GM19023 (cell line): ENCODE data around the gene EXOC4.

Source experiments
- ATAC-seq: cut with Tn5 transposase; IDR thresholded peaks from one replicate; pipeline ENCODE4 v1.9.1; 2021; ENCODE audit warnings: mild to moderate bottlenecking, moderate library complexity; ENCODE audit not compliant: unreplicated experiment

Gene EXOC4

GRCh38 chr7:133739817-133740216 lies 486.9 kb downstream of the EXOC4 start:
- ATAC-seq = no peak

DNA sequence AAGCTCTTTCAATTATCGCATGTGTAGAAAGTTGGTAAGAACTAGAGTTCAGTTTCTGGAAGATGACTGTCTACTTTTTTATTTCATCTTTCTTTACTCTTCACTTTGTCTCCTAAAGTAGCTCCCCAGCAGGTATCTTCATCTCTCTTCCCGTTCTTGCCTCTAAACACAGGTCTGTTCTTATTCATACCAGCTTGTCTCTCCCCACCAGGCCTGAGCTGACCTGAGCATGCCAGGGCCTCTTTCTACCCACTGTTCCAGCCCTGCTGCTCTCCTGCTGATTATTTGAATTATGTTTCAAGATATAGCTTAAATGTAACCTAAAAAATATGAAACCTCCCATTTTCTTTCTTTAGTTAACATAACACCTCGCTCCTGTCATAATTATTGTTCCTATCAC lies 488.2 kb downstream of the EXOC4 start:
- no peak for ATAC-seq

- no peak for ATAC-seq
Observed at GRCh38 chr7:133741703-133742102, 488.8 kb downstream of the EXOC4 start.

GRCh38 chr7:133742709-133743538 lies 490.0 kb downstream of the EXOC4 start:
- no peak for ATAC-seq

DNA sequence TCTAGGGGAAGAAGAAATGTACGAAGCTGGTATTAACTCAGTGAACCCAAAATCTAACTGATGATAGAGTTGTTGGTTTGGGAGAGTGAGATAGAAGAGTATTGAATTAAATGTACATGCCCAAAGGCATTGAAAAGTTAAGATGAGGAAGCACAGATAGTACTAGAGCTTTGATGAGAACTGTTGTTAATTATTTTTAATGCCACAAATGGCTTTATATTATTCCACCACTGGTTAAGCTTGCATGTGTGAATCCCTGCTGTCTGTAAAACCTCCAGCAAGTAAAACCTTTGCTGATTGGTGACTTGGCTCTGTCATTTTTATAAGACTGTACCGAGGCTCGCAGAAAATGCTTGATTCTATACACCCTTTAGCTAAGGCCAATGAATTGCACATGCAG lies 491.6 kb downstream of the EXOC4 start:
- no peak for ATAC-seq

- no peak for ATAC-seq
Observed at GRCh38 chr7:133746305-133746704, 493.4 kb downstream of the EXOC4 start.

DNA sequence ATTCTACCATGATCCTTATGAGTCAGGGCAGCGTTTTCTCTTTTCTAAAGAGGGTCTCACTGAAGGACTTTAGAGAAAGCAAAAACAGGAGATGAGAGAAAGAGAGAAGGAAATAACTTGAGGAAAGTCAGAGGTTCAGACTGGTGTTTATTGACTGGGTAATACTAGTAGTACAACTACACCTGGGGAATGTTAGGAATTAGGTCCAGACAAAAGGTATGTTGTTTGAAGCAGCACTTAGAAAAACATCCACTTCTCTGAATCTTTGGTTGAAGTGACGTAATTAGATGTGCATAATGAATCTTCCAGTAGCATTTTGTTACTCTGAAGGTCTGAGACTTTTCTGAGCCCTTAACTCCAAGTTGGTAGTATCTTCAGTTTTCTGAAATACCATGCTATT lies 494.0 kb downstream of the EXOC4 start:
- no peak for ATAC-seq

- no peak for ATAC-seq
Observed at GRCh38 chr7:133748443-133749407, 495.8 kb downstream of the EXOC4 start.

DNA sequence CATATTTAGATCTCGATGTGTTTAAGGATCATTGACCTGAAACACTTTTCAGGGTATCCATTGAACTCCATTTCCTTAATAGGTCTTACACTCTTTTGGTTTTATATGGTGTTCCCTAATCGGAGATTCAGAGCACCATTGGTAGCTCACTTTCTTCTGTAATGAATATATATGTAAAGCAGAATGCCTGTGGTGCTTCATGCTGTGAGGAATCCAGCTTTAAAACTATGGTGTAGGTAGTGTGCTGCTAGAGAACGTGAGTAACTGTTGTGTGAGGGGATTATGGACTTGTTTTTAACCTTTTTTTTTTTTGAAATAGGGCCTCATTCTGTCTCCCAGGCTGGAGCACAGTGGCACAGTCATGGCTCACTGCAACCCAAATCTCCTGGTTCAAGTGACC lies 497.4 kb downstream of the EXOC4 start:
- ATAC-seq = no peak

DNA sequence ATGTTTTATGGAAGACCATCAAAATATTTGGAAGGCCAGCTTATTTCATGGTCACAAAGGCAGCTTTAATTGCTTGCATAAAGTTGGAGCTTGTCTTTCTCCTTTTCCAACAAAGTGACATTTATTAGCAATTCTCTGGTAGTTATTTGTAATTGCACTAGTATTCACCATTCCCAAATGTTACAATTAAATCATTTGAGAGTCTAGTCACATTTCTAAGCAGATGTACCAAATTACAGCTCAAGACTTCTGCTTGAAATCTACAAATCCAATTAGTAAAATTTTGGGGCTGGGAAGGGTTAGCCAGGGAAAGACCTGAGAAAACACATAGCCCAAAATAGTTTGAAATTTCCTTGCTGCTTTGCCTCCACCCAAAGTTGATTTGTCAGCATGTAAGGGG lies 498.2 kb downstream of the EXOC4 start:
- no peak for ATAC-seq

GRCh38 chr7:133753513-133753912 lies 500.6 kb downstream of the EXOC4 start:
- ATAC-seq = no peak

GRCh38 chr7:133754708-133755107 lies 501.8 kb downstream of the EXOC4 start:
- ATAC-seq = no peak

DNA sequence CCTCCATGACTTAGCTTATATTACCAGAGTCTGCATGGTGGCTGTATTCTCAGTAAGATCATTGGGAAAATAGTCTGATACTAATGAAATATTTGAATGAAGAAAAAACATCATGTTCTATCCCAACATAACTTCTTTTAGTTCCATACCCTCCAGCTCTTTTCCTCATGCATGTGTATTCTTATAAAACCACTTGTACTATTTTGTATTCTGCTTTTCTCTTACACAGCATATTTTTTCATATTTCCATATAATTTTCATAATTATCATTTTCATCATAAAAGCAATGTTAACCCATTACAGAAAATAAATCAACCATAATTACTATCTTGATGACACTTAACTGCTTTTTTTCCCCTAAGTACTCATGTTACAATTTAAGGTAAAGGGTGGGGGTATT lies 503.0 kb downstream of the EXOC4 start:
- ATAC-seq = no peak

DNA sequence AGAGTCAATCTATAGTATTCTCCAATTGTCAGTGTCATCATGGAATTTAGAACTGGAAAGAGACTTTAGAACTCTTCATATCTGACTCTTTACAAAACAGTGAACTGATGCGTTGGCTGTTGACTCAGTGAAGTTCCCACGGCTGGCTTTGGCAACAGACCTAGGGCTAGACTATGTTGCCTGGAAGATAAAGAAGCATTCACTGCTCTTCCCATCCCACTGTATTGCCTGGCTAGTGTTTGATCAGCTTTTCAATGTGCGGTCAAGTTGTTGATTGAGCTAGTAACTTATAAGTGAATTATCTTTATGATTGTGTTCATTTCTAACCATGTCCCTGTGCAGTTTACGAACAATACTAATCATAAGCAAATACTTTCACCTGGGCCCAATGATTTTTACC lies 508.6 kb downstream of the EXOC4 start:
- no peak for ATAC-seq

DNA sequence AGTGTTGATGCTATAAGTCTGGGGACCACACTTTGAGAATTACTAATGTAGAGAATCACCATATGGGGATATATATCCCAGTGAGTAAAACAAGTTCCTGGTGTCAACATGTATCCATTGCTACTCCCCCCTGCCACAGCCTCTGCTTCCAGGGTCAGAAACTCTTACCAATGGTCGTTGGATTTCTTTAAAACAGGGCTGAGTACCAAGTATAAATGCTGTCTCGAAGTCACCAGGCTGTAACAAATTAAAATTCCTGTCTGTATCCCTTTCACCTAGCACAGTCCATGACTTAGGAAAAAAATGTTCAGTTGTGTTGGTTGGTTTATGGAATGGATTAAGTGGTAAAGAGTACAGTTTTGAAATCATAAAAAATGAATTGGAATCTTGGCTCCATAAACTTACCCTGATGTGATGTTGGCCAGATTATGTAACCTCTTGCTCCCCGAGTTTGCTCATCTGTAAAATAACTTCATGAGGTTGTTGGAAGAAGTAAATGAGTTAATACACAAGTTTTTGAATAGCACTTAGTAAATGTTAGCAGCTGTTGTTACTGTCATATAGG lies 510.3 kb downstream of the EXOC4 start:
- no peak for ATAC-seq

GRCh38 chr7:133769668-133770067 lies 516.8 kb downstream of the EXOC4 start:
- no peak for ATAC-seq

GRCh38 chr7:133770863-133771492 lies 518.1 kb downstream of the EXOC4 start:
- no peak for ATAC-seq

DNA sequence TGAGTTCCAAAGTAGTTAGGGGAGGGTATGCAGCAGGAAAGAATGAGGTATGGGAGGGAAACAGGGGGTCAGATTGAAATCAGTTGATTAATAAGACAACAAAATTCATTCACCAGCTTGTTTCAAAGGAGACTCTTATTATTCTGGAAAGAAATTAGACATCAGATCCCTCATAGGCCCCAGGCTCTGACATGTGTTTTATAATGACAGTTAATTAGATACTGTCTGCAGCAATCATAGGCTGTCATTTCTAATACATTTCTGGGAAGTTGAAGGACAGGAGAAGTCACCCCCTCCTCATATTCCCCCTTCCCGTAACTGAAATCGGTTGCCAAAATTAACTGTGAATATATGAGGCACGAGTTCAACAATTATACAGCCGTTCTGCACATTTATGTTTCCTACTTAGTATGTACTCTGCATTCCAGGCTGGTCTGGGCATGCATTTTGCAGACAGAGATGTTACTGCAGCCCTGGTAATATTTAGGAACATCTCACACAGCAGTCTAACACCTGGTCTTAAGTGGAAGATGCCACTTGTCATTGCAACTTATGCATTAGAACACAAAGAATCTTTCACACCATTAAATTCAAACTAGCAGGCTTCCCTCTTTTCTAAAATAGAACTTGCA lies 519.0 kb downstream of the EXOC4 start:
- no peak for ATAC-seq

DNA sequence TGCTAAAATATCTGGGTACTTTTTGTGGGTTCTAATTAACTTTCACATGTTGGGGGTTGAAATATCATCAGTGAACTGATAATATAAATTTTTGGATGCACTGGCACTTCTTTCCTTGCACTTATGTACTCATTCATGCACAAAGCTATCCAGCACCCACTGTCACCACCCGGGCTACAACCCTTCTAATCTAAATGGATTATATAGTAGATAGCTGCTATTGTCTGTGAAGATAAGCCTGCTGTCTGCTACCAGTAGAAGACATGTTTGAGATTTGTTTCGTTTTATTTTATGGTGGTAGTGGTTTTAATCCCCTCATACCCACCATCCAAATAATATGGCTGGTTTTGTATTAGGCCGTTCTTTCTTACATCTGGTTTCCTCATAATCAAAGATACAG lies 520.7 kb downstream of the EXOC4 start:
- no peak for ATAC-seq

DNA sequence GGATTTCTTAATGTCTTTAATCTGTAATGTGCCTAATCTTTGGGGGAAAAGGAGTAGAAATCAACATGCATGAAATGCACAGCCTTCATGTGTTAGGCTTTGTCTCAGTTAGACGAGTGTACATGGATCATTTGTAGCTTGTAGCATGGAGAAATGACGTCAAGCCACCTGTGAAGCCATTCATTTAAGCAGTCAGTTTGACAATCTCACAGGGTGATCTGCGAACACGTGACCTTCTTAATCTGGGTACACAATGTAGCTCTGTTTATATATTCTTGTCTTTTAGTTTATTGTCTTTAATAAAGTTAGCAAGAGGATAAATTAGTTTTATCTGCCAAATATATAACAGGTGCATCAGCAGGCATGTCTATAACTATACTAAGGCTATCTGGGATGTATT lies 522.3 kb downstream of the EXOC4 start:
- ATAC-seq = no peak

GRCh38 chr7:133776266-133776665 lies 523.4 kb downstream of the EXOC4 start:
- no peak for ATAC-seq
